ENCODE results near the gene SPTSSA. TPM values are rescaled to one million over a fixed set of nuclear protein-coding genes. Genes with fewer than 3 reads are reported as not detected.

Gene SPTSSA
- total RNA-seq, 1 experiment from 2014 or later = 20.2 TPM

DNA sequence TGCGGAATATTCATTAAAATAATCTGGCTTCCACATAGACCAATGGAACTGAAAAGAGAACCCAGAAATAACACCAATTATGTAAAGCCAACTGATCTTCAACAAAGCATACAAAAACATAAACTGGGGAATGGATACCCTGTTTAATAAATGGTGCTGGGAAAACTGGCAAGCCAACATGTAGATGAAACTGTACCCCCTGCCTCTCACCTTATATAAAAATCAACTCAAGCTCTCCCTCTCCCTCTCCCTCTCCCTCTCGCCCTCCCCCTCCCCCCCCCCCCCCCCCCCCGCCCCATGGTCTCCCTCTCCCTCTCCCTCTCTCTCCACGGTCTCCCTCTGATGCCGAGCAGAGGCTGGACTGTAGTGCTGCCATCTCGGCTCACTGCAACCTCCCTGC, 13.1 kb upstream of the SPTSSA start:
- no peak for DNase-seq (ENCODE audit: low spot score)
- Histone ChIP-seq H3K27me3 (replicated peaks; ENCODE audit: insufficient read depth, low read depth, low read length, poor library complexity) (no peaks in the 10 kb centered on the region), H3K27ac (ENCODE audit: low read depth, low read length, poor library complexity, severe bottlenecking) (no peak overlapping the region), H3K4me3 (ENCODE audit: low read depth, low read length, poor library complexity, severe bottlenecking) (no peak overlapping the region), H3K9me3 (ENCODE audit: low read depth, low read length, poor library complexity, severe bottlenecking) (no peaks in the 10 kb centered on the region), H3K36me3 (ENCODE audit: insufficient read depth, low read length, poor library complexity, severe bottlenecking) (no peaks in the 10 kb centered on the region), H3K4me1 (ENCODE audit: insufficient read depth, low read length, poor library complexity, severe bottlenecking) (no peaks in the 10 kb centered on the region)
- no TSS peak for BruUV-seq (replicated peaks)
- POLR2A ChIA-PET (ENCODE audit: low non-redundant PET) = no interaction called here
- no peak for TF ChIP-seq EZH2 (IDR thresholded peaks at IDR 0.05; ENCODE audit: borderline replicate concordance, low read depth, low read length, poor library complexity, severe bottlenecking)
- TF ChIP-seq, protein P1, sequence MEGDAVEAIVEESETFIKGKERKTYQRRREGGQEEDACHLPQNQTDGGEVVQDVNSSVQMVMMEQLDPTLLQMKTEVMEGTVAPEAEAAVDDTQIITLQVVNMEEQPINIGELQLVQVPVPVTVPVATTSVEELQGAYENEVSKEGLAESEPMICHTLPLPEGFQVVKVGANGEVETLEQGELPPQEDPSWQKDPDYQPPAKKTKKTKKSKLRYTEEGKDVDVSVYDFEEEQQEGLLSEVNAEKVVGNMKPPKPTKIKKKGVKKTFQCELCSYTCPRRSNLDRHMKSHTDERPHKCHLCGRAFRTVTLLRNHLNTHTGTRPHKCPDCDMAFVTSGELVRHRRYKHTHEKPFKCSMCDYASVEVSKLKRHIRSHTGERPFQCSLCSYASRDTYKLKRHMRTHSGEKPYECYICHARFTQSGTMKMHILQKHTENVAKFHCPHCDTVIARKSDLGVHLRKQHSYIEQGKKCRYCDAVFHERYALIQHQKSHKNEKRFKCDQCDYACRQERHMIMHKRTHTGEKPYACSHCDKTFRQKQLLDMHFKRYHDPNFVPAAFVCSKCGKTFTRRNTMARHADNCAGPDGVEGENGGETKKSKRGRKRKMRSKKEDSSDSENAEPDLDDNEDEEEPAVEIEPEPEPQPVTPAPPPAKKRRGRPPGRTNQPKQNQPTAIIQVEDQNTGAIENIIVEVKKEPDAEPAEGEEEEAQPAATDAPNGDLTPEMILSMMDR (conservative IDR thresholded peaks at IDR 0.05; ENCODE audit: low read depth, low read length) = no peak
- intact Hi-C loops (cut with micrococcal nuclease; ENCODE audit: unreplicated experiment) = no loop called here
- CTCF ChIA-PET = no interaction called here

DNA sequence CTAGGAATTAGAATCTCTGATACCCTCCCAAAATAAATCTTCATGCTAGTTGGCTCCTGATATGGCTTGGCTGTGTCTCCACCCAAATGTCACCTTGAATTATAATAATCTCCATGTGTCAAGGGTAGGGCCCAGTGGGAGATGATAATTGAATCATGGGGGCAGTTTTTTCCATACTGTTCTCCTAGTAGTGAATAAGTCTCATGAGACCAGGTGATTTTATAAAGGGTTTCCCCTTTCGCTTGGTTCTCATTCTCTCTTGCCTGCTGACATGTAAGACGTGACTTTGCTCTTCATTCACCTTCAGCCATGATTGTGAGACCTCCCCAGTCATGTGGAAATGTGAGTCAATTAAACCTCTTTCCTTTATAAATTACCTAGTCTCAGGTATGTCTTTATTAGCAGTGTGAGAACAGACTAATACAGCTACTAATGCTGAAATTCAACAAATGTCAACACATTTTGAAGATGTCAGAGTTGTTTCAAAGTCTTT, 12.2 kb upstream of the SPTSSA start:
- DNase-seq (ENCODE audit: low spot score) = no peak
- intact Hi-C loops (cut with micrococcal nuclease; ENCODE audit: unreplicated experiment) = no loop called here
- BruUV-seq (replicated peaks) = no TSS peak
- ChIA-PET POLR2A (ENCODE audit: low non-redundant PET) (no interaction called here), CTCF (no interaction called here)
- Histone ChIP-seq H3K4me1 (ENCODE audit: insufficient read depth, low read length, poor library complexity, severe bottlenecking) (no peaks in the 10 kb centered on the region), H3K27ac (ENCODE audit: low read depth, low read length, poor library complexity, severe bottlenecking) (no peak overlapping the region), H3K9me3 (ENCODE audit: low read depth, low read length, poor library complexity, severe bottlenecking) (no peaks in the 10 kb centered on the region), H3K27me3 (replicated peaks; ENCODE audit: insufficient read depth, low read depth, low read length, poor library complexity) (no peaks in the 10 kb centered on the region), H3K4me3 (ENCODE audit: low read depth, low read length, poor library complexity, severe bottlenecking) (no peak overlapping the region), H3K36me3 (ENCODE audit: insufficient read depth, low read length, poor library complexity, severe bottlenecking) (no peaks in the 10 kb centered on the region)
- TF ChIP-seq, protein P1 (conservative IDR thresholded peaks at IDR 0.05; ENCODE audit: low read depth, low read length) = no peak
- no peak for TF ChIP-seq EZH2 (IDR thresholded peaks at IDR 0.05; ENCODE audit: borderline replicate concordance, low read depth, low read length, poor library complexity, severe bottlenecking)

DNA sequence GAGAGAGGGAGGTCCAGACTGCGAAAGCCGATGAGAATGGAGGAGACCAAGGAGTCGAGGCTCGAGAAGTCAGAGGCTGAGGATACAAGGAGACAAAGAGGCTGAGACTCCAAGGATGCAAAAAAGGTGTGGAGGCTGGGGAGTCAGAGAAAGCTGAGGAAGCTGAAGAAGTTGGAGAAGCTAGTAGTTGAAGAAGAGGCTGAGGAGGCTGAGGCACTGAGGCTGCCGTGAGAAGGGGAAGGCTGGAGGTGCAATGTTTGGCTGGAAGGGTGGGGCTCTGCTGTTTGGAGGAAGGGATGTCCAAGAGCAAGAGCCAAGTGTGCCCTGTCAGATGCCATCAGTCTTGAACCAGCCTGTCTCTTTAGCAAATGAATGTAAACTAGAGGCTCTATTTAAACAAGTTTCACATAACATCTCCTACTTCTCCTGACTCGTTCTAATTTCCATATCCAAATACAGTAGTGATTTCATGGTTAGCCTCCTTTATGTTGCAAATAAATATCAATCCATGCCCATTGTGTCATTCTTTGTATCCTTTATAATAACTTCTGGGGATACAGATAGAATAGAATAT, 10.8 kb upstream of the SPTSSA start:
- no peaks in the 10 kb centered on the region for H3K36me3 ChIP-seq (ENCODE audit: insufficient read depth, low read length, poor library complexity, severe bottlenecking)
- intact Hi-C loops (cut with micrococcal nuclease; ENCODE audit: unreplicated experiment) = no loop called here
- BruUV-seq (replicated peaks) = no TSS peak
- TF ChIP-seq, protein P1 (conservative IDR thresholded peaks at IDR 0.05; ENCODE audit: low read depth, low read length) = no peak
- no peak for TF ChIP-seq EZH2 (IDR thresholded peaks at IDR 0.05; ENCODE audit: borderline replicate concordance, low read depth, low read length, poor library complexity, severe bottlenecking)
- no peak overlapping the region for H3K4me3 ChIP-seq (ENCODE audit: low read depth, low read length, poor library complexity, severe bottlenecking)
- DNase-seq (ENCODE audit: low spot score) = no peak
- POLR2A ChIA-PET (ENCODE audit: low non-redundant PET) = no interaction called here
- CTCF ChIA-PET = no interaction called here
- H3K27me3 ChIP-seq (replicated peaks; ENCODE audit: insufficient read depth, low read depth, low read length, poor library complexity) = no peaks in the 10 kb centered on the region
- no peaks in the 10 kb centered on the region for H3K9me3 ChIP-seq (ENCODE audit: low read depth, low read length, poor library complexity, severe bottlenecking)
- H3K27ac ChIP-seq (ENCODE audit: low read depth, low read length, poor library complexity, severe bottlenecking) = no peak overlapping the region
- H3K4me1 ChIP-seq (ENCODE audit: insufficient read depth, low read length, poor library complexity, severe bottlenecking) = no peaks in the 10 kb centered on the region

Data from A673 (cell line).